T-cell (primary cell): Measurements from ENCODE around the gene AHCTF1. TPM values are rescaled to one million over a fixed set of nuclear protein-coding genes. Genes with fewer than 3 reads are reported as not detected.

Experiments used
- ATAC-seq, 4 experiments: fragments of 200-7000 bp in 3 of 4; fragments of 150-1000 bp in 1 of 4; cut with Tn5 transposase; replicated peaks in 1 of 4; 1 replicate in 3 of 4; 2 replicates in 1 of 4; pipeline ENCODE4 v1.10.0; 2021; ENCODE audit warnings: moderate library complexity in 3 of 4, mild to moderate bottlenecking in 2 of 4, moderate number of reproducible peaks in 1 of 4
- CTCF ChIA-PET, 2 donors: fragments of 300-600 bp; sonication (Branson Sonifier 250); formaldehyde crosslinking; loops; one replicate each; lab custom pipeline; 2022; ENCODE audit warnings: antibody characterized with exemption in 2 of 2; lab: Charles Lee
- POLR2A ChIA-PET, 2 donors: fragments of 300-600 bp; sonication (Branson Sonifier 250); formaldehyde crosslinking; loops; one replicate each; lab custom pipeline; 2022; ENCODE audit warnings: antibody characterized with exemption in 2 of 2; lab: Charles Lee
- DNase-seq, 35 experiments: peaks; one replicate each; pipeline versions ENCODE4 v3.0.0 to v3.0.0-alpha.2; 2013 to 2023
- H3K27ac ChIP-seq: one replicate; pipeline ENCODE4 v1.5.1; 2013; ENCODE audit warnings: low read length
- H3K27me3 ChIP-seq, 2 experiments: replicated peaks in 1 of 2; 1 replicate in 1 of 2; 2 replicates in 1 of 2; pipeline versions ENCODE4 v1.6.1 to v1.7.0; 2013; ENCODE audit warnings: low read length in 1 of 2, mixed read lengths in 1 of 2; ENCODE audit not compliant: control insufficient read depth in 2 of 2, insufficient read depth in 2 of 2; ENCODE audit errors: extremely low read depth in 1 of 2
- H3K36me3 ChIP-seq, 2 donors: 1 replicate in 1 of 2; 2 replicates in 1 of 2; pipeline versions ENCODE4 v1.6.1 to v1.7.0; 2013; ENCODE audit warnings: low read length in 1 of 2; ENCODE audit not compliant: control insufficient read depth in 2 of 2, insufficient read depth in 1 of 2; ENCODE audit errors: extremely low read depth in 1 of 2
- H3K4me1 ChIP-seq, 2 experiments: 1 replicate in 1 of 2; 2 replicates in 1 of 2; pipeline versions ENCODE4 v1.6.1 to v1.7.0; 2013; ENCODE audit warnings: low read length in 2 of 2, mixed read lengths in 1 of 2; ENCODE audit not compliant: insufficient read depth in 2 of 2, control insufficient read depth in 1 of 2; ENCODE audit errors: extremely low read depth in 1 of 2
- H3K4me3 ChIP-seq, 2 donors: 1 replicate in 1 of 2; 2 replicates in 1 of 2; pipeline versions ENCODE4 v1.5.1 to v1.7.0; 2013; ENCODE audit warnings: mild to moderate bottlenecking in 2 of 2, low read length in 1 of 2, moderate library complexity in 1 of 2; ENCODE audit not compliant: control insufficient read depth in 1 of 2; ENCODE audit errors: extremely low read depth in 1 of 2
- H3K9me3 ChIP-seq: 2 replicates; pipeline ENCODE4 v1.7.0; 2013
- H3K27ac Mint-ChIP-seq, 2 donors: one replicate each; pipeline ENCODE4 v1.8.0; 2020 to 2021; ENCODE audit warnings: mild to moderate bottlenecking in 2 of 2, mixed read lengths in 2 of 2
- H3K27me3 Mint-ChIP-seq, 2 donors: one replicate each; pipeline ENCODE4 v1.8.0; 2021 to 2022; ENCODE audit warnings: mixed read lengths in 2 of 2
- H3K36me3 Mint-ChIP-seq: one replicate; pipeline ENCODE4 v1.8.0; 2021; ENCODE audit warnings: mixed read lengths
- H3K4me1 Mint-ChIP-seq, 3 donors: one replicate each; pipeline ENCODE4 v1.8.0; 2020 to 2022; ENCODE audit warnings: mixed read lengths in 3 of 3, mild to moderate bottlenecking in 1 of 3
- H3K4me3 Mint-ChIP-seq, 3 donors: one replicate each; pipeline ENCODE4 v1.8.0; 2020 to 2022; ENCODE audit warnings: mild to moderate bottlenecking in 3 of 3, mixed read lengths in 3 of 3, moderate library complexity in 3 of 3
- H3K9me3 Mint-ChIP-seq, 3 donors: one replicate each; pipeline ENCODE4 v1.8.0; 2020 to 2022; ENCODE audit warnings: mixed read lengths in 3 of 3
- WGBS: methylation state at CpG from one replicate; pipeline ENCODE4 v1.1.5; 2013; ENCODE audit warnings: missing lambda C conversion rate; ENCODE audit not compliant: insufficient coverage; 5-methylcytosine and 5-hydroxymethylcytosine counted together
- total RNA-seq, 35 experiments: library from RNA in 6 of 35; stranded (reverse) in 6 of 35; fragments of 120-200 nt in 1 of 35; gene quantifications; one replicate each; pipeline versions ENCODE4 v1.2.1 to v1.2.4 and lab custom pipeline; 2013 to 2026

Gene AHCTF1
- total RNA-seq (10 to 100 TPM; 41.6 to 60.3 (median 53.6) TPM), total RNA-seq (lab: John Stamatoyannopoulos, UW) (108 to 195 (median 162) reads per million in 29 experiments)
- 52.8 TPM for total RNA-seq (2013)

- peak within 1 kb of the TSS; percentile 90 to 96 (median 95) for H3K4me3 Mint-ChIP-seq
- ATAC-seq (peak; percentile 90 to 92 (median 92)), DNase-seq (peak; percentile 87 to 96 (median 92))
- H3K4me1 Mint-ChIP-seq = peaks cover 36 to 41% (median 37%) of the 10 kb centered on the region in 3 donors
- H3K27ac Mint-ChIP-seq = peak within 1 kb of the TSS; percentile 92 to 99
- ChIA-PET CTCF (no interaction called here), POLR2A (interaction anchor here (0.6 kb wide), 2 partner anchors 258 to 616 kb away, joined by 3 read pairs; no protein-coding TSS in a partner anchor)
- H3K36me3 ChIP-seq = peaks cover 1 to 11% of the 10 kb centered on the region in 2 donors
- peaks cover 16% of the 10 kb centered on the region for H3K36me3 Mint-ChIP-seq
- H3K4me1 ChIP-seq = peaks cover 3 to 23% of the 10 kb centered on the region in 2 experiments
- no peaks in the 10 kb centered on the region for H3K27me3 ChIP-seq
- peak within 1 kb of the TSS; percentile 92 to 93 for H3K4me3 ChIP-seq
- H3K27ac ChIP-seq = peak within 1 kb of the TSS; percentile 92
- no peaks in the 10 kb centered on the region for H3K27me3 Mint-ChIP-seq
- no peaks in the 10 kb centered on the region for H3K9me3 ChIP-seq
- no peaks in the 10 kb centered on the region for H3K9me3 Mint-ChIP-seq
- under 1% methylated on average over 83 of the region's 90 CpGs for WGBS
Observed at GRCh38 chr1:246931549-246932365, at the start of gene AHCTF1. Gene AHCTF1 (minus strand): TSS chr1:246931948. CDS start chr1:246918370, 13,578 bp downstream.

GRCh38 chr1:246978785-246979184 lies 47.0 kb upstream of the AHCTF1 start:
- H3K36me3 Mint-ChIP-seq = peaks cover 8% of the 10 kb centered on the region
- H3K9me3 Mint-ChIP-seq = peaks cover 12 to 45% (median 25%) of the 10 kb centered on the region in 3 donors
- H3K27me3 Mint-ChIP-seq = peaks cover 0 to 1% of the 10 kb centered on the region in 2 donors
- no peaks in the 10 kb centered on the region for H3K27me3 ChIP-seq
- ATAC-seq (no peak), DNase-seq (no peak)
- ChIA-PET POLR2A (no interaction called here), CTCF (no interaction called here)
- peaks cover 3% of the 10 kb centered on the region for H3K9me3 ChIP-seq
- no peak overlapping the region for H3K27ac Mint-ChIP-seq
- H3K4me3 ChIP-seq = no peak overlapping the region
- WGBS = 100% methylated on average over 4 of the region's 6 CpGs
- no peaks in the 10 kb centered on the region for H3K4me1 Mint-ChIP-seq
- no peak overlapping the region for H3K4me3 Mint-ChIP-seq
- no peaks in the 10 kb centered on the region for H3K36me3 ChIP-seq
- H3K4me1 ChIP-seq = no peaks in the 10 kb centered on the region
- no peak overlapping the region for H3K27ac ChIP-seq

- no peaks in the 10 kb centered on the region for H3K4me1 ChIP-seq
- H3K9me3 ChIP-seq = peaks cover 3% of the 10 kb centered on the region
- 94% methylated on average over 2 of the region's 2 CpGs for WGBS
- Mint-ChIP-seq H3K27ac (no peak overlapping the region), H3K4me3 (no peak overlapping the region), H3K9me3 (peaks cover 12 to 43% (median 25%) of the 10 kb centered on the region in 3 donors), H3K4me1 (no peaks in the 10 kb centered on the region), H3K36me3 (peaks cover 8% of the 10 kb centered on the region), H3K27me3 (peaks cover 0 to 1% of the 10 kb centered on the region in 2 donors)
- no peak for ATAC-seq
- no peak for DNase-seq
- no peaks in the 10 kb centered on the region for H3K36me3 ChIP-seq
- H3K4me3 ChIP-seq = no peak overlapping the region
- no peak overlapping the region for H3K27ac ChIP-seq
- ChIA-PET POLR2A (no interaction called here), CTCF (no interaction called here)
- H3K27me3 ChIP-seq = no peaks in the 10 kb centered on the region
Observed at GRCh38 chr1:246978281-246978680, 46.5 kb upstream of the AHCTF1 start.

- Mint-ChIP-seq H3K9me3 (peaks cover 14 to 32% (median 18%) of the 10 kb centered on the region in 3 donors), H3K27me3 (peaks cover 0 to 1% of the 10 kb centered on the region in 2 donors), H3K4me1 (no peaks in the 10 kb centered on the region), H3K4me3 (no peak overlapping the region), H3K27ac (no peak overlapping the region), H3K36me3 (no peaks in the 10 kb centered on the region)
- POLR2A ChIA-PET = no interaction called here
- Histone ChIP-seq H3K36me3 (no peaks in the 10 kb centered on the region), H3K27ac (no peak overlapping the region), H3K27me3 (no peaks in the 10 kb centered on the region), H3K4me3 (no peak overlapping the region), H3K4me1 (no peaks in the 10 kb centered on the region), H3K9me3 (no peaks in the 10 kb centered on the region)
- ATAC-seq = no peak
- DNase-seq = no peak
- CTCF ChIA-PET = interaction anchor here in 1 of 2 donors (0.6 to 0.8 kb wide), 2 partner anchors 64 to 65 kb away, joined by 5 to 8 read pairs; no protein-coding TSS in a partner anchor
- WGBS = 100% methylated on average over 5 of the region's 7 CpGs
Observed at GRCh38 chr1:246971969-246972368, 40.2 kb upstream of the AHCTF1 start.

- WGBS = 79% methylated on average over 8 of the region's 12 CpGs
- Histone ChIP-seq H3K9me3 (no peaks in the 10 kb centered on the region), H3K4me3 (no peak overlapping the region), H3K27me3 (no peaks in the 10 kb centered on the region), H3K4me1 (no peaks in the 10 kb centered on the region), H3K36me3 (no peaks in the 10 kb centered on the region), H3K27ac (no peak overlapping the region)
- Mint-ChIP-seq H3K27me3 (no peaks in the 10 kb centered on the region), H3K4me1 (no peaks in the 10 kb centered on the region), H3K27ac (no peak overlapping the region), H3K9me3 (peaks cover 13 to 30% (median 13%) of the 10 kb centered on the region in 3 donors), H3K4me3 (no peak overlapping the region), H3K36me3 (peaks cover 2% of the 10 kb centered on the region)
- CTCF ChIA-PET = interaction anchor here (0.6 to 1.3 kb wide), 7 partner anchors 11 to 404 kb away, joined by 3 to 8 read pairs (median 4); no protein-coding TSS in a partner anchor
- DNase-seq (peak in 20 of 35 experiments; percentile 2 to 52 (median 23)), ATAC-seq (no peak)
- POLR2A ChIA-PET = no interaction called here
Observed at GRCh38 chr1:246971090-246971721, 39.5 kb upstream of the AHCTF1 start.

GRCh38 chr1:246969621-246970020 lies 37.9 kb upstream of the AHCTF1 start:
- Mint-ChIP-seq H3K4me3 (no peak overlapping the region), H3K4me1 (no peaks in the 10 kb centered on the region), H3K27me3 (no peaks in the 10 kb centered on the region), H3K36me3 (peaks cover 2% of the 10 kb centered on the region), H3K9me3 (peaks cover 7 to 23% (median 12%) of the 10 kb centered on the region in 3 donors), H3K27ac (no peak overlapping the region)
- H3K27ac ChIP-seq = no peak overlapping the region
- ATAC-seq (no peak), DNase-seq (no peak)
- H3K36me3 ChIP-seq = no peaks in the 10 kb centered on the region
- H3K4me1 ChIP-seq = no peaks in the 10 kb centered on the region
- H3K4me3 ChIP-seq = no peak overlapping the region
- H3K27me3 ChIP-seq = no peaks in the 10 kb centered on the region
- POLR2A ChIA-PET = no interaction called here
- CTCF ChIA-PET = interaction anchor here (0.6 to 1.1 kb wide), 2 partner anchors 62 kb away, joined by 3 to 4 read pairs; no protein-coding TSS in a partner anchor
- no CpG with 5 or more reads among the region's 3 CpGs for WGBS
- H3K9me3 ChIP-seq = no peaks in the 10 kb centered on the region
